ENCODE data around the gene TFDP1. TPM values are rescaled to one million over a fixed set of nuclear protein-coding genes. Genes with fewer than 3 reads are reported as not detected.
A peak's percentile ranks its signal among the peaks of the same experiment; 100 is the strongest.

The TFDP1 gene
- total RNA-seq, 2 donors from 2014 or later: 74.8 to 76.1 TPM

DNA sequence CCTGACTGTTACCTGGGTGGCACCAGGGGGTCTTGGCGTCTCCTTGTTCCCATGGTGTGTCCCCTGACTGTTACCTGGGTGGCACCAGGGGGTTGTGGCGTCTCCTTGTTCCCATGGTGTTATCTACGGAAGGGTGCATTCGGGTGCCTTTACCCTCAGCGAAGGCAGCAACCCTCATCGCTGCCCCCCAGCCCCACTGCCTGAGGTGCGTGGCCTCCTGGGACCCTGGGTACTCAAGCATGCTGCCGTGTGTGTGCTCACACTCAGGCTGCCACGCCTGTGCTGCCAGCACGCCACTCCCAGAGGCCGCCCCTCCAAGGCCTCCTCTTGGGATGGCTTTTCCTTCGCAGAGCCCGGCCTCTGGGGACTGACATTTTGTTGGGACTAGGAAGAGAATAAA lies 25.1 kb downstream of the TFDP1 start:
- H3K27ac ChIP-seq (ENCODE audit: low read depth, low read length): no peak overlapping the region
- Mint-ChIP-seq H3K27ac (no peak overlapping the region), H3K9me3 (no peaks in the 10 kb centered on the region), H3K4me1 (no peaks in the 10 kb centered on the region), H3K36me3 (ENCODE audit: low read depth) (peaks cover 55% of the 10 kb centered on the region), H3K4me3 (no peak overlapping the region), H3K27me3 (ENCODE audit: insufficient read depth) (no peaks in the 10 kb centered on the region)
- no peaks in the 10 kb centered on the region for H3K9me3 ChIP-seq (ENCODE audit: control insufficient read depth, low read length)
- H3K9ac ChIP-seq (ENCODE audit: extremely low read depth, low read length, poor library complexity, severe bottlenecking): no peak overlapping the region
- no peak for DNase-seq
- H3K36me3 ChIP-seq (ENCODE audit: control insufficient read depth, insufficient read depth, low read length): peaks cover 59% of the 10 kb centered on the region
- 93 to 100% methylated on average over 7 to 13 of the region's 13 CpGs for WGBS, 2 experiments (ENCODE audit: insufficient coverage in 1 of 2, insufficient read length in 1 of 2)
- TF ChIP-seq, protein P1, sequence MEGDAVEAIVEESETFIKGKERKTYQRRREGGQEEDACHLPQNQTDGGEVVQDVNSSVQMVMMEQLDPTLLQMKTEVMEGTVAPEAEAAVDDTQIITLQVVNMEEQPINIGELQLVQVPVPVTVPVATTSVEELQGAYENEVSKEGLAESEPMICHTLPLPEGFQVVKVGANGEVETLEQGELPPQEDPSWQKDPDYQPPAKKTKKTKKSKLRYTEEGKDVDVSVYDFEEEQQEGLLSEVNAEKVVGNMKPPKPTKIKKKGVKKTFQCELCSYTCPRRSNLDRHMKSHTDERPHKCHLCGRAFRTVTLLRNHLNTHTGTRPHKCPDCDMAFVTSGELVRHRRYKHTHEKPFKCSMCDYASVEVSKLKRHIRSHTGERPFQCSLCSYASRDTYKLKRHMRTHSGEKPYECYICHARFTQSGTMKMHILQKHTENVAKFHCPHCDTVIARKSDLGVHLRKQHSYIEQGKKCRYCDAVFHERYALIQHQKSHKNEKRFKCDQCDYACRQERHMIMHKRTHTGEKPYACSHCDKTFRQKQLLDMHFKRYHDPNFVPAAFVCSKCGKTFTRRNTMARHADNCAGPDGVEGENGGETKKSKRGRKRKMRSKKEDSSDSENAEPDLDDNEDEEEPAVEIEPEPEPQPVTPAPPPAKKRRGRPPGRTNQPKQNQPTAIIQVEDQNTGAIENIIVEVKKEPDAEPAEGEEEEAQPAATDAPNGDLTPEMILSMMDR (conservative IDR thresholded peaks at IDR 0.05): no peak
- no peak overlapping the region for H3K4me3 ChIP-seq (ENCODE audit: low read length)
- no peaks in the 10 kb centered on the region for H3K27me3 ChIP-seq (ENCODE audit: control insufficient read depth, insufficient read depth, low read length, poor library complexity, severe bottlenecking)
- no peaks in the 10 kb centered on the region for H3K4me1 ChIP-seq (ENCODE audit: control insufficient read depth, insufficient read depth, low read length)

DNA sequence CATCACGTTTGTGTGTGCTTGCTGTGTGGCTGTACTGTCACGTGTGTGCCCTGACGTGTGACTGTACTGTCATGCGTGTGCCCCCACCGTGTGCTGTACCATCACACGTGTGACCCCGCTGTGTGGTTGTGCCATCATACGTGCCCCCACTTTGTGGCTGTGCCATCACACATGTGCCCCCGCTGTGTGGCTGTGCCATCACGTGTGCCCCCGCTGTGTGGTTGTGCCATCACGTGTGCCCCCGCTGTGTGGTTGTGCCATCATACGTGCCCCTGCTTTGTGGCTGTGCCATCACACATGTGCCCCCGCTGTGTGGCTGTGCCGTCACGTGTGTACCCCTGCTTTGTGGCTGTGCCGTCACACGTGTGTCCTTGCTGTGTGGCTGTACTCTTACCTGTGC lies 25.7 kb downstream of the TFDP1 start:
- Histone ChIP-seq H3K9me3 (ENCODE audit: control insufficient read depth, low read length) (no peaks in the 10 kb centered on the region), H3K4me3 (ENCODE audit: low read length) (no peak overlapping the region), H3K36me3 (ENCODE audit: control insufficient read depth, insufficient read depth, low read length) (peaks cover 64% of the 10 kb centered on the region), H3K9ac (ENCODE audit: extremely low read depth, low read length, poor library complexity, severe bottlenecking) (no peak overlapping the region), H3K27me3 (ENCODE audit: control insufficient read depth, insufficient read depth, low read length, poor library complexity, severe bottlenecking) (no peaks in the 10 kb centered on the region), H3K27ac (ENCODE audit: low read depth, low read length) (no peak overlapping the region), H3K4me1 (ENCODE audit: control insufficient read depth, insufficient read depth, low read length) (no peaks in the 10 kb centered on the region)
- TF ChIP-seq, protein P1 (conservative IDR thresholded peaks at IDR 0.05): no peak
- Mint-ChIP-seq H3K27me3 (ENCODE audit: insufficient read depth) (no peaks in the 10 kb centered on the region), H3K4me3 (no peak overlapping the region), H3K36me3 (ENCODE audit: low read depth) (peaks cover 55% of the 10 kb centered on the region), H3K27ac (peak overlapping the region; percentile 16), H3K9me3 (no peaks in the 10 kb centered on the region), H3K4me1 (no peaks in the 10 kb centered on the region)
- 93 to 97% methylated on average over 13 to 19 of the region's 19 CpGs for WGBS, 2 experiments (ENCODE audit: insufficient coverage in 1 of 2, insufficient read length in 1 of 2)
- no peak for DNase-seq

DNA sequence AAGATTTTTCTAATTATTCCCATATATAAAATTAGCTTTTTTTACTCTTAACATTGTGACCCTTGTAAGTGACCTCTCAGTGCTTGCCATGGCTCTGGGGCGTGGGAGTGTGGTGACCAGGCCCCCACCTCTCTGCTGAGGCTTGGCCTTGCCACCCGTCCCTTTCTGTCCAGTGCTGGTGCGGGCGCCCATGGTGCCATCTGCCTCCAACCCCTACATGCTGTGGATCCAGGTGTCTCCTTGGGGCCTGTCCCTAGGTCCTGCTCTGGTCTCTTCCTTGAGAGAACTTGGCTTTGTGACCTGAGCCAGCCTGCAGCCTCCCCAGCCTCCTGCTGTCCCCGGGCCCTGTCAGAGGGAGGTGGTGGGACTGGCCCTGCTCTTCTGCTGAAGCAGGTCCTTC lies 27.4 kb downstream of the TFDP1 start:
- Mint-ChIP-seq H3K4me1 (peaks cover 9% of the 10 kb centered on the region), H3K27ac (peak overlapping the region; percentile 60)

More for the DNA sequence above, 27.4 kb downstream of the TFDP1 start:
- Histone ChIP-seq H3K4me1 (ENCODE audit: control insufficient read depth, insufficient read depth, low read length) (peaks cover 10% of the 10 kb centered on the region), H3K9me3 (ENCODE audit: control insufficient read depth, low read length) (no peaks in the 10 kb centered on the region), H3K36me3 (ENCODE audit: control insufficient read depth, insufficient read depth, low read length) (peaks cover 56% of the 10 kb centered on the region), H3K27me3 (ENCODE audit: control insufficient read depth, insufficient read depth, low read length, poor library complexity, severe bottlenecking) (no peaks in the 10 kb centered on the region), H3K9ac (ENCODE audit: extremely low read depth, low read length, poor library complexity, severe bottlenecking) (no peak overlapping the region), H3K4me3 (ENCODE audit: low read length) (no peak overlapping the region), H3K27ac (ENCODE audit: low read depth, low read length) (no peak overlapping the region)
- WGBS, 2 experiments (ENCODE audit: insufficient coverage in 1 of 2, insufficient read length in 1 of 2): 92 to 98% methylated on average over 5 of the region's 5 CpGs
- no peak overlapping the region for H3K4me3 Mint-ChIP-seq
- no peak for DNase-seq
- TF ChIP-seq, protein P1 (conservative IDR thresholded peaks at IDR 0.05): no peak
- H3K36me3 Mint-ChIP-seq (ENCODE audit: low read depth): peaks cover 49% of the 10 kb centered on the region
- no peaks in the 10 kb centered on the region for H3K9me3 Mint-ChIP-seq
- no peaks in the 10 kb centered on the region for H3K27me3 Mint-ChIP-seq (ENCODE audit: insufficient read depth)
